ENCODE results near the gene ITGB7.

ITGB7 gene

GRCh38 chr12:53231921-53232645, 25.0 kb upstream of the ITGB7 start, which contains the start of gene RARG:
Gene RARG (minus strand): TSS chr12:53232209. CDS start chr12:53227545, 4,664 bp downstream.
- FAIRE-seq (peak; percentile 79), DNase-seq (ENCODE audit: insufficient read length, low spot score) (peak; percentile 57)

DNA sequence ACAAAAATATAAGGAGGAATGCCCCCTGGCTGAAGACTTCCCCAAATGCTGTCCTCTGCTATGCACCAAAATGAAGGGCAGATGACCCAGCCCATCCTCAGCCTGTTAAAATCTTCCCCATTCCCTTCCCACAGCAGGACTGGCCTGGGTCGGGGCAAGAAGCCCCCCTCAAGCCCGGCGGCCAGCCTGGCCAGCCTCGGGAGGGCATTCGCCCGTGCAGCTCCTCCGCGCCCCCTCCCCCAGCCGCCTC, 24.5 kb upstream of the ITGB7 start:
- FAIRE-seq (no peak), DNase-seq (ENCODE audit: insufficient read length, low spot score) (no peak)
- no peak for TF ChIP-seq POLR2AphosphoS5 (IDR thresholded peaks at IDR 0.05; ENCODE audit: low read depth, low read length)
- no peak for TF ChIP-seq SPI1 (IDR thresholded peaks at IDR 0.05; ENCODE audit: low read depth, low read length)
- no peak for TF ChIP-seq POU2F2 (IDR thresholded peaks at IDR 0.05; ENCODE audit: low read depth, low read length)
- no peak for TF ChIP-seq TAF1 (IDR thresholded peaks at IDR 0.05; ENCODE audit: low read depth, low read length)
- TF ChIP-seq POLR2A (IDR thresholded peaks at IDR 0.05; ENCODE audit: low read depth, low read length) = no peak
- TF ChIP-seq PAX5 (IDR thresholded peaks at IDR 0.05; ENCODE audit: insufficient read depth, low read length, severe bottlenecking) = no peak

More at GRCh38 chr12:53231921-53232645, 25.0 kb upstream of the ITGB7 start, which contains the start of gene RARG:
- TF ChIP-seq POLR2A (IDR thresholded peaks at IDR 0.05; ENCODE audit: low read depth, low read length) (no peak), POU2F2 (IDR thresholded peaks at IDR 0.05; ENCODE audit: low read depth, low read length) (no peak), POLR2AphosphoS5 (IDR thresholded peaks at IDR 0.05; ENCODE audit: low read depth, low read length) (no peak), SPI1 (IDR thresholded peaks at IDR 0.05; ENCODE audit: low read depth, low read length) (no peak), TAF1 (IDR thresholded peaks at IDR 0.05; ENCODE audit: low read depth, low read length) (no peak)

GRCh38 chr12:53230108-53230845, 23.2 kb upstream of the ITGB7 start:
- DNase-seq (ENCODE audit: insufficient read length, low spot score) (no peak), FAIRE-seq (no peak)
- TF ChIP-seq SPI1 (IDR thresholded peaks at IDR 0.05; ENCODE audit: low read depth, low read length) (no peak), POLR2AphosphoS5 (IDR thresholded peaks at IDR 0.05; ENCODE audit: low read depth, low read length) (no peak), POLR2A (IDR thresholded peaks at IDR 0.05; ENCODE audit: low read depth, low read length) (no peak)

- FAIRE-seq (no peak), DNase-seq (ENCODE audit: insufficient read length, low spot score) (no peak)
- no peak for TF ChIP-seq POU2F2 (IDR thresholded peaks at IDR 0.05; ENCODE audit: low read depth, low read length)
- no peak for TF ChIP-seq SPI1 (IDR thresholded peaks at IDR 0.05; ENCODE audit: low read depth, low read length)
- no peak for TF ChIP-seq POLR2AphosphoS5 (IDR thresholded peaks at IDR 0.05; ENCODE audit: low read depth, low read length)
- TF ChIP-seq PAX5 (IDR thresholded peaks at IDR 0.05; ENCODE audit: insufficient read depth, low read length, severe bottlenecking) = no peak
- TF ChIP-seq POLR2A (IDR thresholded peaks at IDR 0.05; ENCODE audit: low read depth, low read length) = no peak
- TF ChIP-seq TAF1 (IDR thresholded peaks at IDR 0.05; ENCODE audit: low read depth, low read length) = no peak
Observed at GRCh38 chr12:53229454-53229853, 22.4 kb upstream of the ITGB7 start.

GRCh38 chr12:53227836-53228235, 20.8 kb upstream of the ITGB7 start:
- no peak for TF ChIP-seq TAF1 (IDR thresholded peaks at IDR 0.05; ENCODE audit: low read depth, low read length)
- no peak for TF ChIP-seq POLR2A (IDR thresholded peaks at IDR 0.05; ENCODE audit: low read depth, low read length)
- no peak for TF ChIP-seq SPI1 (IDR thresholded peaks at IDR 0.05; ENCODE audit: low read depth, low read length)
- TF ChIP-seq POLR2AphosphoS5 (IDR thresholded peaks at IDR 0.05; ENCODE audit: low read depth, low read length) = no peak
- no peak for TF ChIP-seq POU2F2 (IDR thresholded peaks at IDR 0.05; ENCODE audit: low read depth, low read length)
- TF ChIP-seq PAX5 (IDR thresholded peaks at IDR 0.05; ENCODE audit: insufficient read depth, low read length, severe bottlenecking) = no peak
- DNase-seq (ENCODE audit: insufficient read length, low spot score) (no peak), FAIRE-seq (no peak)

DNA sequence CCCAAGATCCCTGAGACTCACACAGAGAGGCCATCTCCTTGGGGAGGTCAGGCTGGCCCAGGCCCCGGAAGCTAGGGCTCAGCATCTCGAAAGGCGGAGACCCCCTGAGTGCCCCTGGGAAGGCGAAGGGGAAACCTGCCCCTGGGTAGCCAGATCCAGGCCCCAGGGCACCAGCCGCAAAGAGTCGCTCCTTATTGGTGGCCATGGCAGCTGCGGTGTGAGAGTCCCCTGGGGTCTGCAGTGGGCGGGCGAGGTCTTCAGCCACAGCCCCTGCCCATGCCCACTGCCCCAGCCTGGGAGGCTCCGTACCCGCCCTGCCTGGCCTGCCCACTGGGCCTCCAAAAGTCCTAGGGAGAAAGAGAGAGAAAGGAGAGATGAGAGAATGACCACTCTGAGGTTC, 20.3 kb upstream of the ITGB7 start:
- no peak for DNase-seq (ENCODE audit: insufficient read length, low spot score)
- no peak for FAIRE-seq
- TF ChIP-seq TAF1 (IDR thresholded peaks at IDR 0.05; ENCODE audit: low read depth, low read length) = no peak
- TF ChIP-seq SPI1 (IDR thresholded peaks at IDR 0.05; ENCODE audit: low read depth, low read length) = no peak
- TF ChIP-seq POLR2AphosphoS5 (IDR thresholded peaks at IDR 0.05; ENCODE audit: low read depth, low read length) = no peak
- TF ChIP-seq POU2F2 (IDR thresholded peaks at IDR 0.05; ENCODE audit: low read depth, low read length) = no peak
- TF ChIP-seq POLR2A (IDR thresholded peaks at IDR 0.05; ENCODE audit: low read depth, low read length) = no peak
- no peak for TF ChIP-seq PAX5 (IDR thresholded peaks at IDR 0.05; ENCODE audit: insufficient read depth, low read length, severe bottlenecking)

- DNase-seq (ENCODE audit: insufficient read length, low spot score) = no peak
- no peak for FAIRE-seq
- TF ChIP-seq SPI1 (IDR thresholded peaks at IDR 0.05; ENCODE audit: low read depth, low read length) (no peak), TAF1 (IDR thresholded peaks at IDR 0.05; ENCODE audit: low read depth, low read length) (no peak), PAX5 (IDR thresholded peaks at IDR 0.05; ENCODE audit: insufficient read depth, low read length, severe bottlenecking) (no peak), POLR2A (IDR thresholded peaks at IDR 0.05; ENCODE audit: low read depth, low read length) (no peak), POU2F2 (IDR thresholded peaks at IDR 0.05; ENCODE audit: low read depth, low read length) (no peak), POLR2AphosphoS5 (IDR thresholded peaks at IDR 0.05; ENCODE audit: low read depth, low read length) (no peak)
Observed at GRCh38 chr12:53226815-53227214, 19.8 kb upstream of the ITGB7 start.

- FAIRE-seq (no peak), DNase-seq (ENCODE audit: insufficient read length, low spot score) (no peak)
- TF ChIP-seq SPI1 (IDR thresholded peaks at IDR 0.05; ENCODE audit: low read depth, low read length) (no peak), TAF1 (IDR thresholded peaks at IDR 0.05; ENCODE audit: low read depth, low read length) (no peak), POU2F2 (IDR thresholded peaks at IDR 0.05; ENCODE audit: low read depth, low read length) (no peak), PAX5 (IDR thresholded peaks at IDR 0.05; ENCODE audit: insufficient read depth, low read length, severe bottlenecking) (no peak), POLR2AphosphoS5 (IDR thresholded peaks at IDR 0.05; ENCODE audit: low read depth, low read length) (no peak), POLR2A (IDR thresholded peaks at IDR 0.05; ENCODE audit: low read depth, low read length) (no peak)
Observed at GRCh38 chr12:53225635-53226424, 18.8 kb upstream of the ITGB7 start.

Measured in GM12891 (cell line).